ENCODE data around the gene PCSK5.
A peak's percentile ranks its signal among the peaks of the same experiment; 100 is the strongest.

PCSK5 gene

GRCh38 chr9:76372336-76372735, 481.9 kb downstream of the PCSK5 start:
- no peak for DNase-seq

- no peak for DNase-seq
These were observed 482.8 kb downstream of the PCSK5 start for GRCh38 chr9:76373173-76373783.

GRCh38 chr9:76373784-76374474, 483.5 kb downstream of the PCSK5 start:
- DNase-seq, result no peak

- no peak for DNase-seq
These were observed 484.5 kb downstream of the PCSK5 start for GRCh38 chr9:76374783-76375559.

GRCh38 chr9:76377791-76378190, 487.3 kb downstream of the PCSK5 start:
- DNase-seq, result no peak

GRCh38 chr9:76378367-76379073, 488.0 kb downstream of the PCSK5 start:
- no peak for DNase-seq

GRCh38 chr9:76379494-76379893, 489.0 kb downstream of the PCSK5 start:
- no peak for DNase-seq

GRCh38 chr9:76390656-76391055, 500.2 kb downstream of the PCSK5 start:
- no peak for DNase-seq

GRCh38 chr9:76394195-76394959, 503.9 kb downstream of the PCSK5 start, which contains the start of gene RFK:
Gene RFK (minus strand): TSS chr9:76394426. CDS start chr9:76394171, 255 bp downstream.
- DNase-seq, result peak; percentile 91 to 93

- DNase-seq, result peak; percentile 65 to 72
These were observed 504.4 kb downstream of the PCSK5 start for GRCh38 chr9:76394960-76395252.

- DNase-seq, result no peak
These were observed 504.9 kb downstream of the PCSK5 start for GRCh38 chr9:76395381-76395780.

GRCh38 chr9:76396144-76396543, 505.7 kb downstream of the PCSK5 start:
- no peak for DNase-seq

GRCh38 chr9:76396597-76396996, 506.1 kb downstream of the PCSK5 start:
- no peak for DNase-seq

GRCh38 chr9:76399856-76400255, 509.4 kb downstream of the PCSK5 start:
- no peak for DNase-seq

GRCh38 chr9:76400534-76401096, 510.1 kb downstream of the PCSK5 start:
- DNase-seq, result no peak

GRCh38 chr9:76401176-76401575, 510.7 kb downstream of the PCSK5 start:
- no peak for DNase-seq

GRCh38 chr9:76401580-76402354, 511.3 kb downstream of the PCSK5 start:
- no peak for DNase-seq

GRCh38 chr9:76403352-76403751, 512.9 kb downstream of the PCSK5 start:
- peak in 1 of 2 donors; percentile 72 for DNase-seq

- no peak for DNase-seq
These were observed 513.9 kb downstream of the PCSK5 start for GRCh38 chr9:76404401-76404800.

- DNase-seq, result no peak
These were observed 514.9 kb downstream of the PCSK5 start for GRCh38 chr9:76405340-76405739.

GRCh38 chr9:76405868-76406267, 515.4 kb downstream of the PCSK5 start:
- no peak for DNase-seq
